Hippocampal formation (tissue), 2 donors: ENCODE data around the gene ZFYVE28.

Experiments
- DNase-seq, 2 donors: peaks; one replicate each; lab custom pipeline; 2025; lab: John Stamatoyannopoulos, UW

Gene ZFYVE28

DNA sequence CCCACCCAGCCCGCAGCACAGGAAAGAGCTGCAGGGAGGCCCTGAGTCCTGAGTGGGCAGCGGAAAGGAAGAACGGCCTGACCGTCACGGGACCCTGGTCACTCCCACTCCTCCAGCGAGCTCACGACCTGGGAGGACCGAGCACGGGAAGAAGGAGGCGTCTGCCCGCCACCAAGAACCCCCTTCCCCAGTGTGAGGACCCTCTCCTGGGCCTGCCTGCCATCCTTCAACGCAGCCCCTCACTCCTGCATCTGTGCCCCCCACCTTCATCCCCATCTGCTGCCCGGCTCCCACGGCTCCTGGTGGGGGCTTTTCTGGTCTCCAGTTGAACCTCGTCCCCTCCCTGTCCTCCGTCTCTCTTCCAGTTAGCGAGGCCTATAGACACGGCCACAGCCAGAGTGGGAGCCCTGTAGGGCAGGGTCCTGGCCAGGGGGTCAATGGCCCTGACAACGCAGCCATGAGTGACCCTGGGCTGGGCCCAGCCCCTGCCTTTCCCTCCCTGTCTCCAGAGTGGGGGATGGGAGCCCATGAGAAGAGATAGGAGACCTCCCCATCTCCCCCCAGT, 115.2 kb downstream of the ZFYVE28 start:
- no peak for DNase-seq

DNA sequence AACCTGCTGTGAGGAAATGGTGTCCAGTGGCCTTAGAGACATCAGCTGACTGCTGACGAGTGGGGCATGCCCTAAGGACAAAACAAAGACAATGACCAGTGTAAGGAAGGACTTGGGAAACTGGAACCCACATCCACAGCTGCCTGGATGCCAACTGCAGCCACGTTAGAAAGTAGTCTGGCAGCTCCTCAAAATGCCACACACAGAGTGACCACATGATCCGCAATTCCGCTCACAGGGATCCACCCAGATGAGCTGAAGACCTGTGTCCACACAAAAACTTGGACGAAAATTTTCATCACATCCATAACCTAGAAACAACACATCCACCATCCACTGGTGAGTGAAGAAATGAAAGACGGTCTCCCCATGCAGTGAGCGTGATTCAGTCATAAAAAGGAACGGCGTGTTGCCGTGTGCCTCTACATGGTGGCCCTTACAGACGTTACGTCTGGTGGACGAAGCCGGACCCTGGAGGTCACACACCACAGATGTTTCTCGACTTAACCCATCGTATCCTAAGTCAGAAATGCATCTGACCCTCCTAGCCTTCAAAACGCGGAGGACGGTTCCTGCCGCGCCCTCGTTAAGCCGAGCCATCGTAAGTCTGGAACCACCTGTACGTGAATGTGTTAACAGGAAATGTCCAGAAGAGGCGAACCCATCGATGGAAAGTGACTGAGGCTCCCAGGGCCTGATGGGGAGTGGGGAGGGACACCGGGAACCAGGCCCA, 115.9 kb downstream of the ZFYVE28 start:
- no peak for DNase-seq

DNA sequence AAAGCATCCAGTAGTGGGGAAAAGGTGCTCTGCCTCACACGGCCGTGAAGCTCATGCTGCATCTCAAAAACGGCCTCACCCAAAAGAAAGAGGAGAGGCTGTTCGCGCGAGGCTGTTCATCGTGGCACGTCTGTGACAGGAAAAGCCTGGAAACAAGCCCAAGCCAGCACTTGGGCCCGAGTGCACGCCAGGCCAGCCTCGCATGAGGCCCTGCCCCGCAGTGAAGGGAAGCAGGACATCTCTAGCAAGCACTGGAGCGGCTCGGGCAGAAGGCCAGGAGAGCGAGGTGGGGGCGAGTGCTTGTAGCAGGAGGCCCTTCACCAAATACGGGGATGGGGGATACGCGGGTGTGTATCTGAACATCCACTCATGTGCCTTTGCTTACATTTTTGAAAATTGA, 116.6 kb downstream of the ZFYVE28 start:
- DNase-seq, result no peak

- no peak for DNase-seq
Observed at GRCh38 chr4:2301225-2301642, 117.2 kb downstream of the ZFYVE28 start.

DNA sequence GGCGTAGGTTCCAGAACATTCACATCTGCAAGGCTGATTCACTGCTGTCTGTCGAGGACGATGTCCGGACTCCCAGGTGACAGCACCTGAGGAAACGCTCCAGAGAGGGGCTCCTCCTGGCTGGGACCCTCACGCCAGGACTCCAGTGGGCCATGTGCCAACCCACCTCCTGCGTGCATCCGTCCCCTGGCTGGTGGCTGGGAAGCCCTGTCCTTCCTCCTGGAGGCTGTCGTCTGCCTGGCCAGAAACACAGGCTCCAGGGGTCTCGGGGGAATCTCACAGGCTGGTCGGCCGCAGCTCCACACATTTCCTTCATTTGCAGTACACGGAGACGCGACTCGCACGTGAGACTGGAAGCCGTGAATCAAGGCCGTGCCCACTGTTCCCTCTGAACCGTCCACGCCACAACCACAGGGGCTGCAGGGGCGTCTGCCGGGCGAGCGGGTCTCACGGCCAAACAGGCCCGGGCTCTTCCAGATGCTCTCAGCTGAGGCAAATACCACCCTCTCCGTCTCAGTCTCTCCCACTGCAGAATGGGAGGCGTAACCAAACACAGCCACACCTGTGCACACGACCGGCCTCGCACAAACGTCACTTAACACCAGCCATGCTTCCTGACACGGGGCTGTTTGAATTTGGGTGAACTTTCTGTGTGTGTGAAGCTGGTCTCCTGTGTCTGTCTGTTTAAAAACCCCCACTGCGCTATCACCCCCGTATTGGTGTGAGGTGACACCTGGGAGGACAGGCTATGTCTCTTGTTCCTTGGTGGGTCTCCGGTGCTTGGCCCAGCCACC, 117.8 kb downstream of the ZFYVE28 start:
- DNase-seq, result no peak

- DNase-seq, result no peak
Observed at GRCh38 chr4:2299794-2300193, 118.7 kb downstream of the ZFYVE28 start.

DNA sequence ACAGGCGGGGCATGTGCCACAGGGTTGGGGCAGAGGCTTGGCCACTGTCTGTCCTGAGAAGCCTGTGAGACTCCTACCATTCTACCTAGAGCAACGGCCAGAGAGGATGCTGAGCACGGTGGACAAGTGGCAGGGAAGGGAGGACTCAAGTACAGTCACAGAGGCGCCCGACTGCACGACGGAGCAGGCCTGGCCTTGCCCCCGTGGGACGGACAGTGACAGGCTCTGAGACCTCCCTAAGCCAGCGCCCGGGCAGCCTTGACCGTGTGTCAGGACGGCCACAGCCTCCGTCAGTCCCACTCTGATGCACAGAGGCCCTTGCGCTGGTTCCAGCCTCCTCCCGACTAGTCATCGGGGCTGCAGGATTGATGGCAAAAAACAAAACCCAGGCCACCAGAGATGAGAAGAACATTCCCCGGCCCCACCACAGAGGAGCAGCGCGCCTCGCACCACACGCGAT, 119.9 kb downstream of the ZFYVE28 start:
- DNase-seq, result no peak

DNA sequence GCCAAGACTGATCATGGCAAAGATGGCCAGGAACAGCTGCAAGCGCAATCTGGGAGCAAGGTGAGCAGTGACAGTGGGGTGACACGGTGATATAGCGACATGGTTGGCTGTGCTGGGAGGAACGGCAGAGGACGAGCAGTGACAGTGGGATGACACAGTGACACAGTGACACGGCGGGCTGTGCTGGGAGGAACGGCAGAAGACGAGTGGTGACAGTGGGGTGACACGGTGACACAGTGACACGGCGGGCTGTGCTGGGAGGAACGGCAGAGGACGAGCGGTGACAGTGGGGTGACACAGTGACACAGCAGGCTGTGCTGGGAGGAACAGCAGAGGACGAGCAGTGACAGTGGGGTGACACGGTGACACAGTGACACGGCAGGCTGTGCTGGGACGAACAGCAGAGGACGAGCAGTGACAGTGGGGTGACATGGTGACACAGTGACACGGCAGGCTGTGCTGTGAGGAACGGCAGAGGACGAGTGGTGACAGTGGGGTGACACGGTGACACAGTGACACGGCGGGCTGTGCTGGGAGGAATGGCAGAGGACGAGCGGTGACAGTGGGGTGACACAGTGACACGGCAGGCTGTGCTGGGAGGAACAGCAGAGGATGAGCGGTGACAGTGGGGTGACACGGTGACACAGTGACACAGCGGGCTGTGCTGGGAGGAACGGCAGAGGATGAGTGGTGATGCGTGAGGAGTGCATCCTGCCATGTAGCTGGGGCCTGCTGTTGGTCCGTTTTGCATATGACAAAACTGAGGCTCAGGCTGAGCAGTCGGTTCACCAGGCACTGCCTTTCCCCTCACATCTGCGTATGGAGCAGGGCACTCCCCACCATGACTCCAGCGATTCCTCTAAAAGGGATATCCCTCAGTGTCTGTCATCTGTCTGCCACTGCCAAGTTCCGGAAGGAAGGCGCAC, 120.6 kb downstream of the ZFYVE28 start:
- no peak for DNase-seq

- DNase-seq, result no peak
Observed at GRCh38 chr4:2296631-2297601, 121.5 kb downstream of the ZFYVE28 start.

DNA sequence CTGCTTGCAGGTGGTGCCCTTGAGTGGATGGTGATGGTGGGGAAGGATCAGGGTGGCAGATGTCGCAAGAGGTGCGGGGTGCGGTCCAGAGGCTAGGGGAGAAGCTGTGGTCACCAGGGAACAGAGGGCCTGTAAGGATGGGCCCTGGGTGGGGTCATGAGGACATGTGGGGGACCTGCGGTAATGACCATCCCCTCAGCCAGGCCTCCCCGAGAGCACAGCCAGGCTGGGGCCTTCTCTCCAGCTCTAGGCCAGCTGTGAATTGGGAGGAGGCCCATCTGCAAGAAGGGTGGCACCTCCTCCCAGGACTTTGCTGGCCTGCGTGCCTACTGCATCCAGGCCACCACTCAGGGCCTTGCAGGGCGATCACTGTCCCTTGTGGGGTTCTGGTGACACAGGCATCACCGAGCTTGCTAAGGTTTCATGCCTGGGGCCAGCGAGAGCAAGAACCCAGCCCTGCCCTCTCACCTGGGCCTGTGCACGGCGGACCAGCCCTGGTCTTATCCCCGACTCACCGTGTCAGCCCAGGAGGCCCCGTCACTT, 122.5 kb downstream of the ZFYVE28 start:
- DNase-seq, result no peak

DNA sequence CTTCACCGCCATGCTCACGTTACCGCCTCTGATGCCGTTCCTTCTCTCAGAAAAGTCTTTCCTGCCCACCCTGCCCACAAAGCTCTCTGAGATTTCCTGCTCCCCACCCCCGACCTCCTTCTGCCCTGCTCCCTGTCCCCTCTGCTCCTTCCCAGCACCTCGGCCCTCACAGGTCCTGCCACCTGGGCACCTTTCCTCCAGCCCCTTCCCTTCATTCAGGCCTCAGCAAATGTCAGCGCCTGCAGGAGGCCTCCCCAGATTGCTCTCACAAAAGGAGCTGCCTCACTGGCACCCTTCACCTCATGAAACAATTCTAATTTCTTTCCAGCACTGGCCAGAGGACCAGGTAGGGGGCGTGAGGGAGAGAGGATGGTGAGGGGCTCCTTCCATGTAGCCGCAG, 122.9 kb downstream of the ZFYVE28 start:
- no peak for DNase-seq

- no peak for DNase-seq
Observed at GRCh38 chr4:2292646-2293108, 125.8 kb downstream of the ZFYVE28 start.

GRCh38 chr4:2291705-2292645, 126.5 kb downstream of the ZFYVE28 start:
- no peak for DNase-seq

GRCh38 chr4:2290974-2291704, 127.3 kb downstream of the ZFYVE28 start:
- DNase-seq, result no peak

- no peak for DNase-seq
Observed at GRCh38 chr4:2290488-2290887, 128.0 kb downstream of the ZFYVE28 start.

DNA sequence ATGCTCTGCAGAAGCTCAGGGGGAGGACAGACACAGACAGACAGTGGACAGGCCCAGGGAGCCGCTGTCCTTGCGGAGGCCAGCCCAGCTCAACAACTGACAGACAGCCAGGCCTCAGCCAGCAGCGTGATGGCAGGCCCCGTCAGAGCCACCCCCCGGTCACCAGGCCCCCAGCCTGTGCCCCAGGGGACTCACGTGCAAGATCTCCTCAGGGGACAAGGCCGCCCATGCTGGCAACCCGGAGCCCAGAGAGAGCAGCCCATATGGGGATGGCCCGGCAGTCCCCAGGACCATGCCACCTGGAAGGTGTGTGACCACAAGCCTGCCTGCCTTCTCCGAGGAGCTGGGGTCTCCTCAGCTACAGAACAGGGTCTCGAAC, 128.5 kb downstream of the ZFYVE28 start:
- DNase-seq, result no peak

DNA sequence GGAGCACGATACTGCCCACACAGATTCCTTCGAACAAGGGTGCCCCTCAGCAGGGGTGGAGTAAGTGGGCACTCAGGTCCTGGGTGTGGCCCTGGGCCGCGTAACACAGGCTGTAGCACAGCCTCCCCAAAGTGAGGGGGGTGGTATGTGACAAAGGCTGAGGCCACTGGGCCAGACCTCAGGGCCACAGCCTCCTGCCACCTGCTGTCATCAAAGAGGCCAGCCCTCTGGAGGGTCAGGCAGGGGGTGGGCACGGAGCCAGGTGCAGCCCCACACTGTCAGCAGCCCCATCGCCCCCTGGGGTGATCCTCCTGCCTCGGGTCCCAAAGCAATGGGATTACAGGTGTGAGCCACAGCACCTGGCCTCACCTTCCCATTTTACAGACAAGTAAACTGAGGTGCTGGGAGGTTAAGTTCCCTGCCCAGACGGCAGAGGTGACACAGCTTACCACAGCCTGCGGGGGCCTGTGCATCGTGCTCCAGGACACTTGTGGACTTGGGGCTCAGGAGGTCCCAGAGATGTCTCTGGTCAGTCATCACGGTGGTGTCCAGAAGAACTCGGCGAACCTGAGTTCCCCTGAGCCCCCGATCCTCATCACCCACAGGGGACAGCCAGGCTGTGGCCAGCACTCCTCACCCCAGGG, 129.0 kb downstream of the ZFYVE28 start:
- no peak for DNase-seq

GRCh38 chr4:2288051-2288541, 130.3 kb downstream of the ZFYVE28 start:
- no peak for DNase-seq
